ENCODE results near the gene COASY. TPM values are rescaled to one million over a fixed set of nuclear protein-coding genes. Genes with fewer than 3 reads are reported as not detected.

COASY gene
- total RNA-seq, 1 donor from 2014 or later, result 52.0 TPM

- FAIRE-seq, result no peak
- Histone ChIP-seq H3K36me3 (ENCODE audit: insufficient read depth, low read length) (no peaks in the 10 kb centered on the region), H4K20me1 (ENCODE audit: insufficient read depth, low read length) (no peaks in the 10 kb centered on the region), H3K27ac (ENCODE audit: low read depth, low read length) (peak overlapping the region; percentile 41), H3K4me2 (ENCODE audit: low read length) (peak overlapping the region; percentile 89), H3K4me1 (ENCODE audit: insufficient read depth, low read length) (peaks cover 11% of the 10 kb centered on the region), H3K9me3 (ENCODE audit: insufficient read depth, low read depth, low read length) (no peaks in the 10 kb centered on the region), H3K4me3 (ENCODE audit: insufficient read depth, low read depth, low read length) (peak overlapping the region; percentile 83), H3K9ac (ENCODE audit: low read length) (peak overlapping the region; percentile 82), H3K79me2 (ENCODE audit: insufficient read depth, low read length) (peaks cover 11% of the 10 kb centered on the region), H2AFZ (ENCODE audit: low read depth, low read length) (peak overlapping the region; percentile 78), H3K27me3 (ENCODE audit: insufficient read depth, low read length) (no peaks in the 10 kb centered on the region)
- Mint-ChIP-seq H3K9me3 (ENCODE audit: unreplicated experiment) (no peaks in the 10 kb centered on the region), H3K36me3 (ENCODE audit: low read depth, unreplicated experiment) (peaks cover 5% of the 10 kb centered on the region), H3K27ac (ENCODE audit: unreplicated experiment) (peak overlapping the region; percentile 22), H3K4me3 (ENCODE audit: unreplicated experiment) (peak overlapping the region; percentile 79), H3K4me1 (ENCODE audit: low read depth, unreplicated experiment) (peaks cover 13% of the 10 kb centered on the region), H3K27me3 (ENCODE audit: low read depth, unreplicated experiment) (no peaks in the 10 kb centered on the region)
- TF ChIP-seq CTCF (IDR thresholded peaks at IDR 0.05; ENCODE audit: insufficient read depth, low read depth, low read length) (no peak), EZH2 (IDR thresholded peaks at IDR 0.05; ENCODE audit: insufficient read depth, low read length) (no peak)
- no peak for DNase-seq (ENCODE audit: low read depth)
Observed at GRCh38 chr17:42535155-42536047, 26.5 kb upstream of the COASY start.

- no peaks in the 10 kb centered on the region for H3K27me3 Mint-ChIP-seq (ENCODE audit: low read depth, unreplicated experiment)
- H3K36me3 ChIP-seq (ENCODE audit: insufficient read depth, low read length), result no peaks in the 10 kb centered on the region
- H3K27me3 ChIP-seq (ENCODE audit: insufficient read depth, low read length), result no peaks in the 10 kb centered on the region
- H4K20me1 ChIP-seq (ENCODE audit: insufficient read depth, low read length), result no peaks in the 10 kb centered on the region
- peak within 1 kb of the TSS; percentile 41 for H3K27ac ChIP-seq (ENCODE audit: low read depth, low read length)
- peak within 1 kb of the TSS; percentile 78 for H2AFZ ChIP-seq (ENCODE audit: low read depth, low read length)
- TF ChIP-seq CTCF (IDR thresholded peaks at IDR 0.05; ENCODE audit: insufficient read depth, low read depth, low read length) (no peak), EZH2 (IDR thresholded peaks at IDR 0.05; ENCODE audit: insufficient read depth, low read length) (no peak)
- no peaks in the 10 kb centered on the region for H3K9me3 Mint-ChIP-seq (ENCODE audit: unreplicated experiment)
- peak within 1 kb of the TSS; percentile 87 for H3K27ac Mint-ChIP-seq (ENCODE audit: unreplicated experiment)
- H3K4me2 ChIP-seq (ENCODE audit: low read length), result peak within 1 kb of the TSS; percentile 89
- peak within 1 kb of the TSS; percentile 82 for H3K9ac ChIP-seq (ENCODE audit: low read length)
- peaks cover 11% of the 10 kb centered on the region for H3K4me1 Mint-ChIP-seq (ENCODE audit: low read depth, unreplicated experiment)
- FAIRE-seq (no peak), DNase-seq (ENCODE audit: low read depth) (peak; percentile 59)
- H3K4me3 Mint-ChIP-seq (ENCODE audit: unreplicated experiment), result peak within 1 kb of the TSS; percentile 88
- H3K9me3 ChIP-seq (ENCODE audit: insufficient read depth, low read depth, low read length), result no peaks in the 10 kb centered on the region
- peak within 1 kb of the TSS; percentile 83 for H3K4me3 ChIP-seq (ENCODE audit: insufficient read depth, low read depth, low read length)
- H3K36me3 Mint-ChIP-seq (ENCODE audit: low read depth, unreplicated experiment), result peaks cover 9% of the 10 kb centered on the region
- peaks cover 11% of the 10 kb centered on the region for H3K4me1 ChIP-seq (ENCODE audit: insufficient read depth, low read length)
- peaks cover 11% of the 10 kb centered on the region for H3K79me2 ChIP-seq (ENCODE audit: insufficient read depth, low read length)
Observed at GRCh38 chr17:42536048-42536371, 25.9 kb upstream of the COASY start, which contains the start of gene NAGLU. TSS of gene NAGLU (plus strand) at chr17:42536241. CDS start at chr17:42536273, 32 bp downstream.

All from astrocyte (in vitro differentiated cells and primary cell).